ENCODE data around the gene CMIP. TPM values are rescaled to one million over a fixed set of nuclear protein-coding genes. Genes with fewer than 3 reads are reported as not detected.

CMIP gene
- total RNA-seq, 2 experiments from 2014 or later, result 35.0 to 36.6 TPM

DNA sequence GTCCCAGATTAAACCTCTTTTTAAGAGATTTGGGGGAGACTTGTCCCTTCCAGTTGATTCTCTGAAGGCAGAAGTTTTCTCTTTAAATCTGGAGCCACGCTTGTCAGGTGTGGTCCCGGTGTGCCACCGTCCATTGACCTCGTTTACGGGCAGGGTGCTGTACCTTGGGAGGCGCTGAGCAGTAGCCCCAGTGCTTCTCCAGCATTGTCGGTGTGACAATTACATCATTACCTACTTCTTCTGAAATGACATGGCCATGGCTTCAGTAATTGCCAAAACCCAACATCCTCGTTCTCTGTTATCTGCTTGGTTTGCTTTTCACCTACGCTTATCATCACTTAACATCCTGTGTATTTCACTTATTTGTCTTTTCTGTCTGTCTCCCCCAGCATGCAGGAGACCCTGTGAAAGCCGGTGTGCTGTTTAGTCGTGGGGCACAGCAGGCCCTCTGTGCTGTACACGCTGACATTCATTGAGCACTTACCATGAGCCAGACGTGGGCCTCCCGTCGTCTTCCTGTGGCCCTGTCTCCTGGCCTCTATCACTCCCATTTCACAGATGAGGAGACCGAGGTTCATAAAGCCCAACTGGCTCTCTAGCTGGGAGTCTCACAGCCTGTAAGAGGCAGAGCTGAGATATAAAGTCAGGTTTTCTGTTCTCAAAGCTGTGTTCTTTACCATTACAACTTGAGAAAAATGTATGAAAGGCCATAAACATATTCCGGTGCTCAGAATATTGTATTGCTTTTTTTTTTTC, 143.9 kb downstream of the CMIP start:
- no peaks in the 10 kb centered on the region for H3K27me3 Mint-ChIP-seq
- intact Hi-C loops (cut with micrococcal nuclease), result no loop called here
- no peaks in the 10 kb centered on the region for H3K9me3 Mint-ChIP-seq
- DNase-seq, result no peak
- peaks cover 4% of the 10 kb centered on the region for H3K4me1 Mint-ChIP-seq (ENCODE audit: low read depth)
- ChIA-PET POLR2A (no interaction called here), CTCF (no interaction called here)
- no peak overlapping the region for H3K27ac Mint-ChIP-seq
- no peaks in the 10 kb centered on the region for H3K36me3 Mint-ChIP-seq
- H3K4me3 Mint-ChIP-seq, result no peak overlapping the region

GRCh38 chr16:81589975-81590650, 145.5 kb downstream of the CMIP start:
- H3K36me3 Mint-ChIP-seq, result no peaks in the 10 kb centered on the region
- peaks cover 4% of the 10 kb centered on the region for H3K4me1 Mint-ChIP-seq (ENCODE audit: low read depth)
- intact Hi-C loops (cut with micrococcal nuclease), result no loop called here
- H3K27ac Mint-ChIP-seq, result no peak overlapping the region
- no peaks in the 10 kb centered on the region for H3K27me3 Mint-ChIP-seq
- H3K9me3 Mint-ChIP-seq, result no peaks in the 10 kb centered on the region
- CTCF ChIA-PET, result no interaction called here
- H3K4me3 Mint-ChIP-seq, result no peak overlapping the region
- no peak for DNase-seq
- POLR2A ChIA-PET, result no interaction called here

DNA sequence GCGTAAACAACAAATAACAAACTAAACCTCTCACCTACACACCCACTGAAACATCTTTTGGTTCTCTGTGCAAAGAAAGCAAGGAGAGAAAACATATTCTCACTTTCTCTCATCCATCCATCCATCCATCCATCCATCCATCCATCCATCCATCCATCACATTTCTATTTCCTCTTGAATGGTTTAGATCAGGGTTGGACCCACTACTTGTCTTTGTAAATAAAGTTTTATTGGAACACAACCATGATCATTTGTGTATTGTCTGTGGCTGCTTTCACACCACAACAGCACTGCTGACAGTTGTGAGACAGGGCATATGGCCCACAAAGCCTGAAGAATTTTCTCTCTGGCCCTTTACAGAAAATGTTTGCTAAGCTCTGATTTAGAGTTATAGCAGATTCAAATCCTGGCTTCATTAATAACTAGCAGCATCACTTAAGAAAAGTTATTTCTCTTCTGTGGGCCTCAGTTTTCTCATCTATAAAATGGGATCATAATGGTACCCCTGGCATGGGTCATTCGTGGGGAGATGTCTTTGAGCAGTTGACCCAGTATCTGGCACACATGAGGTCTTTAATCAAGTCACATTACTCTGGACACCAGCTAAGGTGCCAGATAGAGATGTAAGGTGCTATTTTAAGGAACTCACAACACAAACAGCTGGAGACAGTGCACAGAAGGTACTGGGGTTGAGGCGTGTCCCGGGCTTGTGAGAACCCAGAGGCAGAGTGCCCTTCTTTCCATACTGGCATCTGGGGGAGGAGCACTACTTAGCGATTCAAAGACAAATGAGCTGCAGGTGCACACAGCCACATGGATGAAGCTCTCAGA, 146.3 kb downstream of the CMIP start:
- POLR2A ChIA-PET, result no interaction called here
- no peaks in the 10 kb centered on the region for H3K36me3 Mint-ChIP-seq
- H3K27ac Mint-ChIP-seq, result no peak overlapping the region
- H3K4me1 Mint-ChIP-seq (ENCODE audit: low read depth), result peaks cover 10% of the 10 kb centered on the region
- CTCF ChIA-PET, result interaction anchor here (0.9 kb wide), 1 partner anchor 33 kb away, joined by 3 read pairs; no protein-coding TSS in a partner anchor
- intact Hi-C loops (cut with micrococcal nuclease), result no loop called here
- DNase-seq, result no peak
- no peak overlapping the region for H3K4me3 Mint-ChIP-seq
- H3K9me3 Mint-ChIP-seq, result no peaks in the 10 kb centered on the region
- no peaks in the 10 kb centered on the region for H3K27me3 Mint-ChIP-seq

- no peak for DNase-seq
- Mint-ChIP-seq H3K27ac (no peak overlapping the region), H3K4me1 (ENCODE audit: low read depth) (peaks cover 13% of the 10 kb centered on the region), H3K4me3 (no peak overlapping the region), H3K27me3 (no peaks in the 10 kb centered on the region), H3K9me3 (no peaks in the 10 kb centered on the region), H3K36me3 (no peaks in the 10 kb centered on the region)
- ChIA-PET POLR2A (no interaction called here), CTCF (interaction anchor here (0.9 kb wide), 1 partner anchor 32 kb away, joined by 3 read pairs; no protein-coding TSS in a partner anchor)
- intact Hi-C loops (cut with micrococcal nuclease), result no loop called here
Measured at GRCh38 chr16:81591545-81591870, 146.9 kb downstream of the CMIP start.

DNA sequence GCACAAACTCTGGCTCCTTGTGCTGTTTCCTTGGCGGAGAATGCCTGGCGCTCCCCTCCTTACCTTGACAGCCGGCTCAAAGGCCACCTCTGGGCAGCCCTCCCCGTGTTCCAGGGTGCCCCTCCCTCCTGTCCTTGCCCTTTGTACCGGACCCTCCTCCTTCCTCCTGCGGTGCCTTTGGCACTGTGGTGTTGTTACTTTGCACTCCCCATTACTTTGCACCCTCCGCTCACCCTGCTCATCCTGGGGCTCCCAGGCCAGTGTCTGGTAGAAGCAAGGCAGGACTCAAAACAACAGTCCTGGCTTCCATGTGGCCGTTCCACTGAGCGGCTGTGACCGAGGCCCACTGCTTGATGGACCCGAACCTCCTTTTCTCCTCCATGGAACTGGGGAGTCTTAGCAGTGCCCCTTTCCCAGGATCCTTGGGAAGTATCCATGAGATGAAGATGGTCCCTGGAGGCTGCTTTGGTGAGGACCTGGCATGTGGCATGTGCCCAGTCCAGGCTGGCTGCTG, 147.8 kb downstream of the CMIP start:
- H3K4me3 Mint-ChIP-seq, result no peak overlapping the region
- H3K36me3 Mint-ChIP-seq, result no peaks in the 10 kb centered on the region
- DNase-seq, result no peak
- peaks cover 14% of the 10 kb centered on the region for H3K4me1 Mint-ChIP-seq (ENCODE audit: low read depth)
- no peak overlapping the region for H3K27ac Mint-ChIP-seq
- H3K27me3 Mint-ChIP-seq, result no peaks in the 10 kb centered on the region
- intact Hi-C loops (cut with micrococcal nuclease), result no loop called here
- no peaks in the 10 kb centered on the region for H3K9me3 Mint-ChIP-seq
- POLR2A ChIA-PET, result no interaction called here
- CTCF ChIA-PET, result no interaction called here

- CTCF ChIA-PET, result no interaction called here
Measured at GRCh38 chr16:81593481-81593880, 148.9 kb downstream of the CMIP start.

DNA sequence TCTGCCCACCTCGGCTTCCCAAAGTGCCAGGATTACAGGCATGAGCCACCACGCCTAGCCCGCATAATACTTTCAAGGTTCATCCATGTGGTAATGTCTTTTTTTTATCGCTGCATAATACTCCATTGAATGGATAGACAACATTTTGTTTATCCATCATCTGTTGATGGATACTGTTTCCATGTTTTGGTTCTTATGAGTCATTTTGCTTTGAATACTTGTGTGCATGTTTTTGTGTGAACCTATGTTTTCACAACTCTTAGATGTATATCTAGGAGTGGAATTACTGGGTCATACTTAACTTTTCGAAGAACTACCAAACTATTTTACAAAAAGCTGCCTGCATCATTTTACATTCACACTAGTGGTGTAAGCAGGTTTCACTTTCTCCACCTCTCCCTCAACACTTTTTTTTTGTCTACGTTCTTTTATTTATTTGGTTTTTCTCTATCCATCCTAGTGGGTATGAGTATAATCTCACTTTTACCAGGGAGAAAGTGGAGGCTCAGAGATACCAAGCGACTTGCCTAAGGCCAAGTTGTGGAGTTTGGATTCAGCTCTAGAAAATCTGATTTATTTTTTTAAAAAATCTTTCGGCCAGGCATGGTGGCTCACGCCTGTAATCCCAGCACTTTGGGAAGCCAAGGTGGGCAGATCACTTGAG, 151.2 kb downstream of the CMIP start:
- ChIA-PET POLR2A (interaction anchor here (1.4 kb wide), 1 partner anchor 27 kb away, joined by 3 read pairs; no protein-coding TSS in a partner anchor), CTCF (interaction anchor here (1.0 kb wide), 1 partner anchor 126 kb away, joined by 3 read pairs; no protein-coding TSS in a partner anchor)
- H3K27ac Mint-ChIP-seq, result peak overlapping the region; percentile 78

More at GRCh38 chr16:81593481-81593880, 148.9 kb downstream of the CMIP start:
- Mint-ChIP-seq H3K36me3 (no peaks in the 10 kb centered on the region), H3K27me3 (no peaks in the 10 kb centered on the region), H3K4me1 (ENCODE audit: low read depth) (peaks cover 16% of the 10 kb centered on the region), H3K4me3 (no peak overlapping the region), H3K27ac (no peak overlapping the region), H3K9me3 (no peaks in the 10 kb centered on the region)
- intact Hi-C loops (cut with micrococcal nuclease), result no loop called here
- no peak for DNase-seq
- POLR2A ChIA-PET, result no interaction called here

GRCh38 chr16:81597079-81597658, 152.6 kb downstream of the CMIP start:
- Mint-ChIP-seq H3K4me3 (no peak overlapping the region), H3K27ac (no peak overlapping the region), H3K36me3 (no peaks in the 10 kb centered on the region), H3K4me1 (ENCODE audit: low read depth) (peaks cover 12% of the 10 kb centered on the region), H3K9me3 (no peaks in the 10 kb centered on the region), H3K27me3 (no peaks in the 10 kb centered on the region)
- no peak for DNase-seq
- CTCF ChIA-PET, result no interaction called here
- POLR2A ChIA-PET, result no interaction called here
- intact Hi-C loops (cut with micrococcal nuclease), result no loop called here

More for the DNA sequence above, 151.2 kb downstream of the CMIP start:
- Mint-ChIP-seq H3K4me1 (ENCODE audit: low read depth) (peaks cover 12% of the 10 kb centered on the region), H3K9me3 (no peaks in the 10 kb centered on the region), H3K27me3 (no peaks in the 10 kb centered on the region), H3K36me3 (no peaks in the 10 kb centered on the region), H3K4me3 (no peak overlapping the region)
- DNase-seq, result no peak
- intact Hi-C loops (cut with micrococcal nuclease), result loop anchor here (1.0 kb wide), 2 partner anchors 21 to 31 kb away; no protein-coding TSS in a partner anchor

GRCh38 chr16:81598083-81598482, 153.5 kb downstream of the CMIP start:
- H3K4me3 Mint-ChIP-seq, result no peak overlapping the region
- intact Hi-C loops (cut with micrococcal nuclease), result no loop called here
- POLR2A ChIA-PET, result no interaction called here

DNA sequence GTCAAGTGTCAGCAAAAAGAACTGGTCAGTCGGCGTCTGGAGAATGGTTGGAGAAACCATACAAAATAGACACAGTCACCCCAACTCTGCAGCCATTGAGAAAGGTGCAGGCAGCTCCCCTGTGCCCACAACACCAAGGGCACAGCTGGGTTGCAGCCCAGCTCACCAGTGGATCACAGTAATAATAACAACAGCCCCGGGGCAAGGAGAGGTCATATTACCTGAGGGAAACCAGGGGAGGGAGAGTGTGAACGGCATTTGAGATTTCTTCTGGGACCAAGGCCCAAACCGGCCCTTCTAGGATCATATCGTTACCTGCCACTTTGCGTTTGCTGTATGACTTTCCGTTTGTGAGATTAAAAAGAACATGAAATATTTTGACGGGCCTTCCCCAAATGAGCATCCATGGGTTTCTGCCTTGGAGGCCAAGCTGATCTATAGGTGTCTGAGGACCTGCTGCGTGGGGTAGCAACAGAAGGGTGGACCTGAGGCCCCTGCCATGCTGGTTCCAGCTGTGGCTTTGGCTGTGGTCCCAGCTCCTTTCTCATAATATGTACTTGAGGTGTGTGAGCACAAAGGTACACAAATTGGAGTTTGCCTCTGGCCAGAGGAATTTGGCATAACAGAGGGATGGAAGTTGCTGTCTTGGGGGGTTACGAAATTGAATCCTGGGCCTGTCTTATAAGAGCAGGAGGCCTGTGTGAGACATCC, 154.6 kb downstream of the CMIP start:
- CTCF ChIA-PET, result no interaction called here
- POLR2A ChIA-PET, result no interaction called here
- Mint-ChIP-seq H3K4me3 (no peak overlapping the region), H3K36me3 (no peaks in the 10 kb centered on the region), H3K9me3 (no peaks in the 10 kb centered on the region), H3K27me3 (no peaks in the 10 kb centered on the region), H3K4me1 (ENCODE audit: low read depth) (peaks cover 12% of the 10 kb centered on the region), H3K27ac (no peak overlapping the region)
- no peak for DNase-seq
- intact Hi-C loops (cut with micrococcal nuclease), result no loop called here

More at GRCh38 chr16:81598083-81598482, 153.5 kb downstream of the CMIP start:
- Mint-ChIP-seq H3K9me3 (no peaks in the 10 kb centered on the region), H3K27me3 (no peaks in the 10 kb centered on the region), H3K27ac (no peak overlapping the region), H3K4me1 (ENCODE audit: low read depth) (peaks cover 12% of the 10 kb centered on the region), H3K36me3 (no peaks in the 10 kb centered on the region)
- CTCF ChIA-PET, result no interaction called here
- no peak for DNase-seq

DNA sequence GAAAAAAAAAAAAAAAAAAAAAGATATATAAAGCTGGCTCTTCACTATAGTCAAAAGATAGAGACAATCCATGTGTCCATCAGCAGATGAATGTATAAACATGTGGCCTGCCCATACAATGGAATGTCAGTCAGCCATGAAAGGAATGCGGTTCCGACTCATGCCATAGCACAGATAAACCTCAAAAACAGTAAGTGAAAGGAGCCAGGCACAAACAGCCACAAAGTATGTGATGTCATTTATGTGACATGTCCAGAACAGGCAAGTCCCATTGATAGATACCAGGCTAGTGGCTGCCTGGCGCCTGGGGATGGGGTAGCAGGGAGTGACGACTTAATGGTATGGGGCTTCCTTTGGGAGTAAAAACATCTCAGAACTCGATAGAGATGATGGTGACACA, 155.7 kb downstream of the CMIP start:
- Mint-ChIP-seq H3K4me3 (no peak overlapping the region), H3K4me1 (ENCODE audit: low read depth) (peaks cover 12% of the 10 kb centered on the region), H3K27ac (no peak overlapping the region), H3K36me3 (no peaks in the 10 kb centered on the region), H3K9me3 (no peaks in the 10 kb centered on the region), H3K27me3 (no peaks in the 10 kb centered on the region)
- intact Hi-C loops (cut with micrococcal nuclease), result no loop called here
- ChIA-PET CTCF (no interaction called here), POLR2A (no interaction called here)
- no peak for DNase-seq
